ENCODE results near the gene PACRG.

- TF ChIP-seq, protein P1, sequence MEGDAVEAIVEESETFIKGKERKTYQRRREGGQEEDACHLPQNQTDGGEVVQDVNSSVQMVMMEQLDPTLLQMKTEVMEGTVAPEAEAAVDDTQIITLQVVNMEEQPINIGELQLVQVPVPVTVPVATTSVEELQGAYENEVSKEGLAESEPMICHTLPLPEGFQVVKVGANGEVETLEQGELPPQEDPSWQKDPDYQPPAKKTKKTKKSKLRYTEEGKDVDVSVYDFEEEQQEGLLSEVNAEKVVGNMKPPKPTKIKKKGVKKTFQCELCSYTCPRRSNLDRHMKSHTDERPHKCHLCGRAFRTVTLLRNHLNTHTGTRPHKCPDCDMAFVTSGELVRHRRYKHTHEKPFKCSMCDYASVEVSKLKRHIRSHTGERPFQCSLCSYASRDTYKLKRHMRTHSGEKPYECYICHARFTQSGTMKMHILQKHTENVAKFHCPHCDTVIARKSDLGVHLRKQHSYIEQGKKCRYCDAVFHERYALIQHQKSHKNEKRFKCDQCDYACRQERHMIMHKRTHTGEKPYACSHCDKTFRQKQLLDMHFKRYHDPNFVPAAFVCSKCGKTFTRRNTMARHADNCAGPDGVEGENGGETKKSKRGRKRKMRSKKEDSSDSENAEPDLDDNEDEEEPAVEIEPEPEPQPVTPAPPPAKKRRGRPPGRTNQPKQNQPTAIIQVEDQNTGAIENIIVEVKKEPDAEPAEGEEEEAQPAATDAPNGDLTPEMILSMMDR (IDR thresholded peaks at IDR 0.05), result no peak
- no peak for TF ChIP-seq POLR2A (IDR thresholded peaks at IDR 0.05)
These were observed 509.3 kb downstream of the PACRG start for GRCh38 chr6:163237110-163237509.
